ENCODE results near the gene NPHS1.
"Not testable (repeated sequence)": the region's sequence is repeated elsewhere in the genome, so short reads cannot be mapped to it uniquely, and the experiment has no call there.

DNA sequence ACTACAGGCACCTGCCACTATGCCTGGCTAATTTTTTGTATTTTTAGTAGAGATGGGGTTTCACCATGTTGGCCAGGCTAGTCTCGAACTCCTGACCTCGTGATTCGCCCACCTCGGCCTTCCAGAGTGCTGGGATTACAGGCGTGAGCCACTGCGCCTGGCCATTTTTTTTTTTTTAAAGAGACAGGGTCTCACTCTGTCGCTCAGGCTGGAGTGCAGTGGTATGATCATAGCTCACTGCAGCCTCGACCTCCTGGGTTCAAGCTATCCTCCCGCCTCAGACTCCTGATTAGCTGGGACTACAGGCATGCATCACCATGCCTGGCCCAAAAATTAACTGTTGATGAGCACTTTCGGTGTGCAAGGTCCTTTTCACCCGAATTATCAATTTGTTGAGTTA, 16.2 kb downstream of the NPHS1 start:
- not testable (repeated sequence) for TF ChIP-seq POLR2A (IDR thresholded peaks at IDR 0.05)
- TF ChIP-seq, protein P1, sequence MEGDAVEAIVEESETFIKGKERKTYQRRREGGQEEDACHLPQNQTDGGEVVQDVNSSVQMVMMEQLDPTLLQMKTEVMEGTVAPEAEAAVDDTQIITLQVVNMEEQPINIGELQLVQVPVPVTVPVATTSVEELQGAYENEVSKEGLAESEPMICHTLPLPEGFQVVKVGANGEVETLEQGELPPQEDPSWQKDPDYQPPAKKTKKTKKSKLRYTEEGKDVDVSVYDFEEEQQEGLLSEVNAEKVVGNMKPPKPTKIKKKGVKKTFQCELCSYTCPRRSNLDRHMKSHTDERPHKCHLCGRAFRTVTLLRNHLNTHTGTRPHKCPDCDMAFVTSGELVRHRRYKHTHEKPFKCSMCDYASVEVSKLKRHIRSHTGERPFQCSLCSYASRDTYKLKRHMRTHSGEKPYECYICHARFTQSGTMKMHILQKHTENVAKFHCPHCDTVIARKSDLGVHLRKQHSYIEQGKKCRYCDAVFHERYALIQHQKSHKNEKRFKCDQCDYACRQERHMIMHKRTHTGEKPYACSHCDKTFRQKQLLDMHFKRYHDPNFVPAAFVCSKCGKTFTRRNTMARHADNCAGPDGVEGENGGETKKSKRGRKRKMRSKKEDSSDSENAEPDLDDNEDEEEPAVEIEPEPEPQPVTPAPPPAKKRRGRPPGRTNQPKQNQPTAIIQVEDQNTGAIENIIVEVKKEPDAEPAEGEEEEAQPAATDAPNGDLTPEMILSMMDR (IDR thresholded peaks at IDR 0.05): not testable (repeated sequence)

Data from vagina (tissue), 2 donors.